SK-N-SH treated with all-trans-retinoic acid at 6 μM for 48 hours (cell line): ENCODE measurements around the gene TTK.

Experiments used
- ATAC-seq: fragments of 200-7000 bp; cut with Tn5 transposase; 3 replicates; pipeline ENCODE4 v1.9.1; 2020; ENCODE audit warnings: mild to moderate bottlenecking, moderate library complexity
- ARNTL ChIP-seq: fragments of 450-650 bp; formaldehyde crosslinking; IDR thresholded peaks from 2 replicates; pipeline ENCODE4 v1.5.0; 2020; ENCODE audit warnings: low read depth, mild to moderate bottlenecking, moderate library complexity, borderline replicate concordance
- BACH2 ChIP-seq: fragments of 250-450 bp; sonication (Bioruptor Pico); IDR thresholded peaks from 2 replicates; pipeline ENCODE4 v1.9.0; 2021; ENCODE audit warnings: mild to moderate bottlenecking, borderline replicate concordance
- CREB5 ChIP-seq: fragments of 250-450 bp; sonication (Bioruptor Pico); IDR thresholded peaks from 2 replicates; pipeline ENCODE4 v1.5.1; 2020; ENCODE audit warnings: low read depth, mild to moderate bottlenecking, moderate library complexity
- CSDC2 ChIP-seq: fragments of 250-450 bp; sonication (Bioruptor Pico); IDR thresholded peaks from 2 replicates; pipeline ENCODE4 v1.5.0; 2020; ENCODE audit warnings: mild to moderate bottlenecking, moderate library complexity
- CSRNP3 ChIP-seq: fragments of 250-450 bp; sonication (Bioruptor Pico); IDR thresholded peaks from 2 replicates; pipeline ENCODE4 v1.5.1; 2021; ENCODE audit warnings: mild to moderate bottlenecking, moderate library complexity
- ESRRG ChIP-seq: fragments of 250-450 bp; sonication (Bioruptor Pico); IDR thresholded peaks from 2 replicates; pipeline ENCODE4 v1.6.1; 2021; ENCODE audit warnings: mild to moderate bottlenecking
- GLIS3 ChIP-seq: fragments of 250-450 bp; sonication (Bioruptor Pico); IDR thresholded peaks from 2 replicates; pipeline ENCODE4 v1.5.0; 2020; ENCODE audit warnings: mild to moderate bottlenecking, moderate library complexity
- OSR1 ChIP-seq: fragments of 250-450 bp; sonication (Bioruptor Pico); IDR thresholded peaks from 2 replicates; pipeline ENCODE4 v1.8.0; 2022; ENCODE audit warnings: moderate library complexity, mild to moderate bottlenecking, inconsistent platforms
- PATZ1 ChIP-seq: fragments of 250-450 bp; sonication (Bioruptor Pico); IDR thresholded peaks from 2 replicates; pipeline ENCODE4 v1.8.0; 2020; ENCODE audit warnings: mild to moderate bottlenecking, moderate library complexity, borderline replicate concordance
- POU6F1 ChIP-seq: fragments of 250-450 bp; sonication (Bioruptor Pico); IDR thresholded peaks from 2 replicates; pipeline ENCODE4 v1.8.0; 2021; ENCODE audit warnings: low read depth, mild to moderate bottlenecking, moderate library complexity, borderline replicate concordance
- PPARA ChIP-seq: fragments of 250-450 bp; sonication (Bioruptor Pico); IDR thresholded peaks from 2 replicates; pipeline ENCODE4 v1.5.0; 2020; ENCODE audit warnings: mild to moderate bottlenecking, borderline replicate concordance
- RARB ChIP-seq: fragments of 250-450 bp; sonication (Bioruptor Pico); IDR thresholded peaks from 2 replicates; pipeline ENCODE4 v1.8.0; 2021; ENCODE audit warnings: mild to moderate bottlenecking, moderate library complexity
- SNAI2 ChIP-seq: fragments of 250-450 bp; sonication (Bioruptor Pico); IDR thresholded peaks from 2 replicates; pipeline ENCODE4 v1.5.0; 2020; ENCODE audit warnings: mild to moderate bottlenecking, moderate library complexity
- TCF4 ChIP-seq: fragments of 250-450 bp; sonication (Bioruptor Pico); IDR thresholded peaks from 2 replicates; pipeline ENCODE4 v1.8.0; 2021; ENCODE audit warnings: mild to moderate bottlenecking, moderate library complexity, borderline replicate concordance
- TSHZ2 ChIP-seq: fragments of 250-450 bp; sonication (Bioruptor Pico); IDR thresholded peaks from 2 replicates; pipeline ENCODE4 v1.5.0; 2020; ENCODE audit warnings: mild to moderate bottlenecking, moderate library complexity
- ZC3H10 ChIP-seq: fragments of 250-450 bp; sonication (Bioruptor Pico); IDR thresholded peaks from 2 replicates; pipeline ENCODE4 v1.5.1; 2021; ENCODE audit warnings: mild to moderate bottlenecking, moderate library complexity
- ZFP3 ChIP-seq: fragments of 250-450 bp; sonication (Bioruptor Pico); IDR thresholded peaks from 2 replicates; pipeline ENCODE4 v1.5.0; 2020; ENCODE audit warnings: mild to moderate bottlenecking, moderate library complexity
- ZNF565 ChIP-seq: fragments of 450-650 bp; formaldehyde crosslinking; conservative IDR thresholded peaks from 2 replicates; pipeline ENCODE4 v1.5.0; 2020; ENCODE audit warnings: low read depth, mild to moderate bottlenecking, moderate library complexity
- ZNF70 ChIP-seq: fragments of 450-650 bp; formaldehyde crosslinking; IDR thresholded peaks from 2 replicates; pipeline ENCODE4 v1.5.0; 2020; ENCODE audit warnings: mild to moderate bottlenecking, moderate library complexity
- ZNF8 ChIP-seq: fragments of 450-650 bp; formaldehyde crosslinking; IDR thresholded peaks from 2 replicates; pipeline ENCODE4 v1.5.0; 2020; ENCODE audit warnings: mild to moderate bottlenecking, moderate library complexity

TTK gene

GRCh38 chr6:80004173-80005072 is at the start of gene TTK:
Gene TTK (plus strand): TSS chr6:80004649. CDS start chr6:80005844, 1,195 bp downstream.
- no peak for TF ChIP-seq TCF4
- no peak for TF ChIP-seq CSDC2
- no peak for TF ChIP-seq ARNTL (CRISPR knock-in tag)
- TF ChIP-seq TSHZ2 (CRISPR knock-in tag): no peak
- no peak for TF ChIP-seq ZNF8 (CRISPR knock-in tag)
- TF ChIP-seq ESRRG (CRISPR knock-in tag): no peak
- TF ChIP-seq POU6F1 (CRISPR knock-in tag): no peak
- no peak for TF ChIP-seq GLIS3 (CRISPR knock-in tag)
- no peak for TF ChIP-seq ZNF70
- TF ChIP-seq CREB5 (CRISPR knock-in tag): no peak
- TF ChIP-seq ZNF565: no peak
- TF ChIP-seq PPARA (CRISPR knock-in tag): no peak
- TF ChIP-seq SNAI2 (CRISPR knock-in tag): no peak
- no peak for TF ChIP-seq CSRNP3 (CRISPR knock-in tag)
- no peak for TF ChIP-seq ZC3H10
- no peak for TF ChIP-seq PATZ1 (CRISPR knock-in tag)
- TF ChIP-seq OSR1: no peak
- TF ChIP-seq BACH2 (CRISPR knock-in tag): no peak
- TF ChIP-seq, all 23 proteins: peak for 0
- peak; percentile 99 for ATAC-seq

GRCh38 chr6:79954849-79955248 is 49.6 kb upstream of the TTK start:
- TF ChIP-seq ESRRG (CRISPR knock-in tag) (no peak), ZNF70 (no peak), RARB (CRISPR knock-in tag) (no peak), GLIS3 (CRISPR knock-in tag) (no peak), SNAI2 (CRISPR knock-in tag) (no peak), CSDC2 (no peak), CREB5 (CRISPR knock-in tag) (no peak), TSHZ2 (CRISPR knock-in tag) (no peak), PATZ1 (CRISPR knock-in tag) (no peak), ZFP3 (no peak), TCF4 (no peak)
- ATAC-seq: no peak
